GM19438 (cell line): ENCODE results near the gene ZC3H12A.
A peak's percentile ranks its signal among the peaks of the same experiment; 100 is the strongest.
"Not testable (repeated sequence)": the region's sequence is repeated elsewhere in the genome, so short reads cannot be mapped to it uniquely, and the experiment has no call there.

Source experiments
- ATAC-seq: cut with Tn5 transposase; IDR thresholded peaks from one replicate; pipeline ENCODE4 v1.9.1; 2021; ENCODE audit warnings: low read depth; ENCODE audit not compliant: unreplicated experiment

Gene ZC3H12A

GRCh38 chr1:37497832-37498231, 23.5 kb downstream of the ZC3H12A start:
- no peak for ATAC-seq

GRCh38 chr1:37498872-37499617, 24.7 kb downstream of the ZC3H12A start:
- no peak for ATAC-seq

GRCh38 chr1:37501661-37502060, 27.3 kb downstream of the ZC3H12A start:
- ATAC-seq = no peak

GRCh38 chr1:37502104-37502503, 27.7 kb downstream of the ZC3H12A start:
- ATAC-seq = no peak

DNA sequence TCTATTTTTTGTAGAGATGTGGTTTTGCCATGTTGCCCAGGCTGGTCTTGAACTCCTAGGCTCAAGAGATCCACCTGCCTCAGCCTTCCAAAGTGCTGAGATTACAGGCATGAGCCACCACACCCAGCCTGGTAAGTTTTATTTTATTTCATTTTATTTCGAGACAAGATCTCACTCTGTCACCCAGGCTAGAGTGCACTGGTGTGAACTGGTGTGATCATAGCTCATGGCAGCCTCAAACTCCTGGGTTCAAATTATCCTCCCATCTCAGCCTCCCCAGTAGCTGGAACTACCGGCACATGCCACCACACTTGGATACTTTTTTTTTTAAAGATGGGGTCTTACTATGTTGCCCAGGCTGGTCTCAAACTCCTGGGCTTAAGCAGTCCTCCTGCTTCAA, 28.4 kb downstream of the ZC3H12A start:
- not testable (repeated sequence) for ATAC-seq

GRCh38 chr1:37506740-37507139, 32.4 kb downstream of the ZC3H12A start:
- ATAC-seq = no peak

DNA sequence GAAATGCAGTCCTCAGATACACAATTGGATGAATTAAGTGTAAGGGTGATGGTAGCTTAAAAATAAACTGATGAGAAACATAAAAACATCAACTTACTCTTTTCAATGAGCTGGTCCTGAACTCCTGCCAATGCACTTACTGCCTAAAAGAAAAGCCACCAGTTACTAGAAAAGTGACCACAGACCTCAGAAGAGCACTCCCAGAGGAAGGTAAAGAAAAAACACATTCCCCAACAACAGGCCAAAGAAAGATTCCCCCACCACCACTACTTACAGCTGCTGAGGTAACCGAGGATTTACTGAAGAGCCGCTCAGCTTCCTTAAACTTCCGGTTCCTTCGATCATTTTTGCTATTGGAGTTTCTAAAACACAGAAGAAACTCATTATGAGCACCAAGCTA, 34.8 kb downstream of the ZC3H12A start:
- ATAC-seq = no peak

GRCh38 chr1:37513795-37514349, 39.5 kb downstream of the ZC3H12A start:
- ATAC-seq = no peak

DNA sequence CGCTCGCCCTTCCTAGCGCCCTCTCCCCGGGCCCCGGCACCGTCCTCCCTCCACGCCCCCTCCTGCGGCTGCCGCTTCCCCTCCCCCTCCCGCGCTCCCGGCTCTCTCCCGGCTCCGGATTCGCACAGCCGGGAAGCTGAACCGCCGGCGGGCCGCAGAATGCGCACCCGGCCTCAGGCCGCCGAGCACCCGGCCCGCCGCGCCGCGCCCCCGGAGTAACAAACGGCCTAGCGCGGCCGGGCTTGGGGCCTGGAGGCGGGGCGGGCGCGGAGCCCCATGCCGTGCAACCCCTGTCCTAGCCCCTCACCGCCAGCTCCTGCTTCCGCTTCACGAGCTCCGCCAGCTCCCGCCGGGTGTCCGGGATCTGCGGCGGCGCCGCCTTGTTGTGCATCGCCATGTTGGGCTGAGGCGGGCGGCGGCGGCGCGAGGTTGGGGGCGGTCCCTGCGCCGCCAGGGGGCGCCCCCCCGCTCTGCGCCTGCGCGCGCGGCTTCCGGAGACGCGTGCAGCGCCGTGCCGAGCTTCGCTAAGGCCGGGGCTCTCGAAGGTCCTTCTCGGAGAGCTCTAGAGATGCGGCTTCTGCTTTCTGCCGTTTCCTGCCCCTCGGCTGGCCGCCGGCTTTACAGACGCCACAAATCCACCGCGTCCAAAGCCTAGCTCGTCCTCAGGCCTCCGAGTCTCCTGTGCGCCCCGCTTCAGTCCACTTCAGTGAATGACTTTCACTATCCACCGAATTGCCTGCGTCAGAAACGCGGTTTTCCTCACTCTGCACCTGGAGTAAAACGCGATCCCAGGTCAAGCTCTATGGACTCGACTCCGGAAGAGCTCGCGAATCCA, 40.2 kb downstream of the ZC3H12A start, which contains the start of gene MEAF6:
TSS of gene MEAF6 (minus strand) at position 417 of the 835 bp plus-strand sequence. CDS start at position 397, 20 bp downstream.
- ATAC-seq = peak; percentile 91

DNA sequence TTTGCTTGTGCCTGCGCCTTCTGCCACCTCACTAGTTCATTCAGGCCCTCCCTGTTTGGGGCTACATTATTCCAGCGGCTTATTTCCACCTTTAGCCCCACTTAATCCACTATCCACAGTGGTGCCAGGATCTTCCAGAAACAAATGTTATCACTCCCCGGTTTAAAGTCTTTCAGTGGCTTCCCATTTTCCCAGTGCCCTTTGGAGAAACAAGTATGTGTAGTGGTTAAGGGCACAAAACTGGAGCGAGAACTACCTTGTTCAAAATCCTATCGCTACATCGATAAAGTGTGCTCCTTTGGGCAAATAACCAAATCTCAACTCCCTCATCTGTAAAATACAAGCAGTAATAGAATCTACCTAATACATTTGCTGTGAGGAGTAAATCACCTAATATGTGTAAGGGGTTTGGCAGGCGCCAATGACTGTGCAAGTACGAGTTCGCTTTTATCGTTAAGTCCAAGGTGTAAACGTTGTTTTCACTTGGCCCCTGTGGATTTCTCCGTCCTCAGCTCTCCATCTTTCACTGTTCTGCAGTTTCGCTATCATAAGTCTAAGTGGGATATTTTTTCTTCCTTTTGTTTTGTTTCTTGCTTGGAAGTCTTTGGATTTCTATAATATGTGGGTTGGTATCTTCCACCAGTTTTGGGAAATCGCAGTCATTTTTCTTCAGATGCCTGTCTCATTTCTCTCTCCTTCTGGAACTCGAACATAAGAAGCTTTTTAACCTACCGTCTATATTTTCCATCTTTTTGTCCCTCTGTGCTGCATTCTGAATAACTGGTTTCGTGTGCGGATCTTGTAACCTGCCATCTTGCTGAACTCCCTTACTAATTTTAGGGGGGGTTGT, 41.0 kb downstream of the ZC3H12A start:
- ATAC-seq = no peak

GRCh38 chr1:37517569-37517968, 43.2 kb downstream of the ZC3H12A start:
- no peak for ATAC-seq

DNA sequence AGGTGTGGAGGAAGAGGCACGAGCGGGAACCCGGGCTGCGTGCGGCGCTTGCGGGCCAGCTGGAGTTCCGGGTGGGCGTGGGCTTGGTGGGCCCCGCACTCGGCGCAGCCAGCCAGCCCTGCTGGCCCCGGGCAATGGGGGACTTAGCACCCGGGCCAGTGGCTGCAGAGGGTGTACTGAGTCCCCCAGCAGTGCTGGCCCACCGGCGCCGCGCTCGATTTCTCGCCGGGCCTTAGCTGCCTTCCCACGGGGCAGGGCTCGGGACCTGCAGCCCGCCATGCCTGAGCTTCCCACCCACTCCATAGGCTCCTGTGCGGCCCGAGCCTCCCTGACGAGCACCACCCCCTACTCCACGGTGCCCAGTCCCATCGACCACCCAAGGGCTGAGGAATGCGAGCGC, 43.9 kb downstream of the ZC3H12A start:
- not testable (repeated sequence) for ATAC-seq

GRCh38 chr1:37518929-37519328, 44.5 kb downstream of the ZC3H12A start:
- ATAC-seq = not testable (repeated sequence)

- ATAC-seq = no peak
Observed at GRCh38 chr1:37519613-37520012, 45.2 kb downstream of the ZC3H12A start.

DNA sequence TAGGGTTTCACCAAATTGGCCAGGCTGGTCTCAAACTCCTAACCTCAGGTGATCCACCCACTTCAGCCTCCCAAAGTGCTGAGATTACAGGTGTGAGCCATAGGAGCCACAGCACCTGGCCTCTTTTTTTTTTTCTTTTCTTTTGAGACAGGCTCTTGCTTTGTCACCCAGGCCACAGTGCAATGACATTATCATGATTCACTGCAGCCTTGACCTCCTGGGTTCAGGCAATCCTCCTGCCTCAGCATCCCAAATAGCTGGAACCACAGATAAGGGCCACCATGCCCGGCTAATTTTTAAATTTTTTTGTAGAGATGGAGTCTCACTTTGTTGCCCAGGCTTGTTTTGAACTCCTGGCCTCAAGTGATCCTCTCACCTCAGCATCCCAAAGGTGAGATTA, 55.5 kb downstream of the ZC3H12A start:
- ATAC-seq = not testable (repeated sequence)

DNA sequence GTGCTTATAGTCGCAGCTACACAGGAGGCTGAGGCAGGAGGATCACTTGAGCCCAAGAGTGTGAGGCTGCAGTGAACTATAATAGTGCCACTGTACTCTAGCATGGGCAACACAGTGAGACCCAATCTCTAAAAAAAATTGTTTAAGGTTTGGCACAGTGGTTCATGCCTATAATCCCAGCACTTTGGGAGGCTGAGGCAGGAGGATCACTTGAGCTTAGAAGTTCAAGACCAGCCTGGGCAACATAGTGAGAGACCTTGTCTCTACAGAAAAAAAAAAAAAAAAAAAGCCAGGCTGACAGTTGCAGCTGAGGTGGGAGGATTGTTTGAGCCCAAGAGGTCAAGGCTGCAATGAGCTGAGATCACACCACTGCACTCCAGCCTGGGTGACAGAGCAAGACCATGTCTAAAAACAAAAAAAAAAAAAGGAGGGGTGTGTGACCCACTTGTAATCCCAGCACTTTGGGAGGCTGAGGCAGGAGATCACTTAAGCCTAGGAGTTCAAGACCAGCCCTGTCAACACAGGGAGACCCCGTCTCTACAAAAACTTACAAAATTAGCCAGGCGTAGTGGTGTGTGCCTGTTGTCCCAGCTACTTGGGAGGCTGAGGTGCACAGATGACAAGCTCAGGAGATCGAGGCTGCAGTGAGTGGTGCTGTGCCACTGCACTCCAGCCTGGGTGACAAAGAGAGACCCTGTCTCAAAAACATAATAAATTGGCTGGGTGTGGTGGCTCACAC, 58.2 kb downstream of the ZC3H12A start:
- ATAC-seq = not testable (repeated sequence)

- no peak for ATAC-seq
Observed at GRCh38 chr1:37533317-37534093, 59.1 kb downstream of the ZC3H12A start.
